Measurements from ENCODE around the gene APBB1IP. TPM values are rescaled to one million over a fixed set of nuclear protein-coding genes. Genes with fewer than 3 reads are reported as not detected.

APBB1IP gene
- total RNA-seq, 1 experiment from 2014 or later, result not detected

DNA sequence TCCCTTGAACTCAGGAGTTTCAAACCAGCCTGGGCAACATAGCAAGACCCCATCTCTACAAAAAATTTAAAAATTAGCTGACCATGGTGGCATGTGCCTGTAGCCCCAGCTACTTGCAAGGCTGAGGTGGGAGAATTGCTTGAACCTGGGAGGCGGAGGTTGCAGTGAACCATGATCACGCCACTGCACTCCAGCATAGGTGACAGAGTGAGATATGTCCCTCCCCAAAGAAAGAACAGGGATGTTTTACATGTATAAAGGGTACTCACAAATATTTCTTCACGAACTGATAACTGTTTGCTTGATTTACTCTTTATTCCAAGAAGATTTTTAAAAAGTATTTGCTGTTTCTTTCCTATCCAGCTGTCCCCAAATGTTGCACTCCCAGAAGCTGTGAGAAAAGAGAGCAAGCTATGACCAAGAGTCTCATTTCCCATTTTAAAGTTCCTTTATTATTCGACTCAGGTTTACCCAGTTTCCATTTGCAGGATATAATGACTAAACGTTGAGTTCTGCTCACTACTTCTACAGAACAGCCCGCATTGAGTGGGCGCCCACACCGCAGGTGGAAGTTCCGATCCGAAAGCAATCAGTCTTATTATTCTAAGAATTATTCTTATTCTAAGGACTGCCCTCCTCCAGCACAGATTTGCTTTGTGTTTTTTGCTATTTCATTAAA lies 90.7 kb downstream of the APBB1IP start:
- POLR2A ChIA-PET, result no interaction called here
- CTCF ChIA-PET, result interaction anchor here (1.2 kb wide), 1 partner anchor 193 kb away, joined by 3 read pairs; no protein-coding TSS in a partner anchor
- Mint-ChIP-seq H3K27ac (ENCODE audit: low read depth, unreplicated experiment) (no peak overlapping the region), H3K9me3 (ENCODE audit: unreplicated experiment) (no peaks in the 10 kb centered on the region), H3K36me3 (ENCODE audit: insufficient read depth, unreplicated experiment) (peaks cover 6% of the 10 kb centered on the region), H3K27me3 (ENCODE audit: insufficient read depth, unreplicated experiment) (peaks cover 13% of the 10 kb centered on the region), H3K4me3 (ENCODE audit: unreplicated experiment) (no peak overlapping the region), H3K4me1 (ENCODE audit: insufficient read depth, unreplicated experiment) (no peaks in the 10 kb centered on the region)
- intact Hi-C loops (cut with micrococcal nuclease), result no loop called here
- TF ChIP-seq, protein P1, sequence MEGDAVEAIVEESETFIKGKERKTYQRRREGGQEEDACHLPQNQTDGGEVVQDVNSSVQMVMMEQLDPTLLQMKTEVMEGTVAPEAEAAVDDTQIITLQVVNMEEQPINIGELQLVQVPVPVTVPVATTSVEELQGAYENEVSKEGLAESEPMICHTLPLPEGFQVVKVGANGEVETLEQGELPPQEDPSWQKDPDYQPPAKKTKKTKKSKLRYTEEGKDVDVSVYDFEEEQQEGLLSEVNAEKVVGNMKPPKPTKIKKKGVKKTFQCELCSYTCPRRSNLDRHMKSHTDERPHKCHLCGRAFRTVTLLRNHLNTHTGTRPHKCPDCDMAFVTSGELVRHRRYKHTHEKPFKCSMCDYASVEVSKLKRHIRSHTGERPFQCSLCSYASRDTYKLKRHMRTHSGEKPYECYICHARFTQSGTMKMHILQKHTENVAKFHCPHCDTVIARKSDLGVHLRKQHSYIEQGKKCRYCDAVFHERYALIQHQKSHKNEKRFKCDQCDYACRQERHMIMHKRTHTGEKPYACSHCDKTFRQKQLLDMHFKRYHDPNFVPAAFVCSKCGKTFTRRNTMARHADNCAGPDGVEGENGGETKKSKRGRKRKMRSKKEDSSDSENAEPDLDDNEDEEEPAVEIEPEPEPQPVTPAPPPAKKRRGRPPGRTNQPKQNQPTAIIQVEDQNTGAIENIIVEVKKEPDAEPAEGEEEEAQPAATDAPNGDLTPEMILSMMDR (IDR thresholded peaks at IDR 0.05; ENCODE audit: unreplicated experiment), result no peak
- DNase-seq (ENCODE audit: unreplicated experiment), result no peak
- BruUV-seq (replicated peaks), result no TSS peak

DNA sequence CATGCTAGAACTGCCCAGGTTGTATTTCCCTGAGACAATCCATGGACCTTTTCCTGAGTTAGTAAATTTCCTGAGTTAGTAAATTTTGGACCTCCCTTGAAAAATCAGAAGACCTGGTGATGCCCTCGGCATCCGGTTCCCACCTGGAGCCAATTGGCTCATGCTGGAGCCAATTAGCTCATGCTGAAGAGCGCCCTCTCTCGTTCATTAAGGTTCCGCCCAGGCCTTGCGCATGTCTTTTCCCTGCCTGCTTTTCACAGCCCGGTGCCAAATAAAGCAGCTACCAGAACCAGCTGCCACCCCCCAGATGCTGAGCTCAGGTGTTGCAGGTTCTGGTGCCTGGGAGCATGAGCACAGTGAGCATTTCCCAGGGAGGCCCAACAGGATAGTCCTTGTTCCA lies 96.2 kb downstream of the APBB1IP start:
- Mint-ChIP-seq H3K4me1 (ENCODE audit: insufficient read depth, unreplicated experiment) (no peaks in the 10 kb centered on the region), H3K27me3 (ENCODE audit: insufficient read depth, unreplicated experiment) (peaks cover 31% of the 10 kb centered on the region), H3K36me3 (ENCODE audit: insufficient read depth, unreplicated experiment) (no peaks in the 10 kb centered on the region), H3K4me3 (ENCODE audit: unreplicated experiment) (no peak overlapping the region), H3K27ac (ENCODE audit: low read depth, unreplicated experiment) (no peak overlapping the region), H3K9me3 (ENCODE audit: unreplicated experiment) (no peaks in the 10 kb centered on the region)
- DNase-seq (ENCODE audit: unreplicated experiment), result peak; percentile 11
- BruUV-seq (replicated peaks), result no TSS peak
- TF ChIP-seq, protein P1 (IDR thresholded peaks at IDR 0.05; ENCODE audit: unreplicated experiment), result no peak
- ChIA-PET CTCF (interaction anchor here (1.1 kb wide), 1 partner anchor 31 kb away, joined by 3 read pairs; no protein-coding TSS in a partner anchor), POLR2A (no interaction called here)
- intact Hi-C loops (cut with micrococcal nuclease), result no loop called here

DNA sequence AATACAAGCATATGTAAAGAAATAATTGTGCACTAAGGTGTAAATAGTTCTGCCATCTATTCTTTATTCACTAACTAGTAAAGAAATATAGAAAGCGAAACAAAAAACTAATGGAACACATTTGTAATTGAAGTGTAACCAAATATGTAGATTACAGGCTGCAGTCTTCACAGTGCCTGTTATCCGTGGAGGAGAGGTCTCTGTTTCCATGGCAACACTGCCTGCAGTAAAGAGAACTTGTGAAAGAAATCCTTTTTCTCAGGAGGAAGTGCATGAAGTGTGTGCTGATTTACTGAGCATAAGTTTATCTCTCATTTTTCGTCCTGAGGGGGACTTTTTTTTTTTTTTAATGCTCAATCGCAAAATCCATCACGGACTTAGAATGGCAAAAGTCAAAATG lies 102.5 kb downstream of the APBB1IP start:
- Mint-ChIP-seq H3K27me3 (ENCODE audit: insufficient read depth, unreplicated experiment) (peaks cover 30% of the 10 kb centered on the region), H3K9me3 (ENCODE audit: unreplicated experiment) (no peaks in the 10 kb centered on the region), H3K36me3 (ENCODE audit: insufficient read depth, unreplicated experiment) (no peaks in the 10 kb centered on the region), H3K4me3 (ENCODE audit: unreplicated experiment) (no peak overlapping the region), H3K27ac (ENCODE audit: low read depth, unreplicated experiment) (no peak overlapping the region), H3K4me1 (ENCODE audit: insufficient read depth, unreplicated experiment) (peaks cover 5% of the 10 kb centered on the region)
- no TSS peak for BruUV-seq (replicated peaks)
- TF ChIP-seq, protein P1 (IDR thresholded peaks at IDR 0.05; ENCODE audit: unreplicated experiment), result no peak
- POLR2A ChIA-PET, result no interaction called here
- intact Hi-C loops (cut with micrococcal nuclease), result no loop called here
- no peak for DNase-seq (ENCODE audit: unreplicated experiment)
- CTCF ChIA-PET, result no interaction called here

DNA sequence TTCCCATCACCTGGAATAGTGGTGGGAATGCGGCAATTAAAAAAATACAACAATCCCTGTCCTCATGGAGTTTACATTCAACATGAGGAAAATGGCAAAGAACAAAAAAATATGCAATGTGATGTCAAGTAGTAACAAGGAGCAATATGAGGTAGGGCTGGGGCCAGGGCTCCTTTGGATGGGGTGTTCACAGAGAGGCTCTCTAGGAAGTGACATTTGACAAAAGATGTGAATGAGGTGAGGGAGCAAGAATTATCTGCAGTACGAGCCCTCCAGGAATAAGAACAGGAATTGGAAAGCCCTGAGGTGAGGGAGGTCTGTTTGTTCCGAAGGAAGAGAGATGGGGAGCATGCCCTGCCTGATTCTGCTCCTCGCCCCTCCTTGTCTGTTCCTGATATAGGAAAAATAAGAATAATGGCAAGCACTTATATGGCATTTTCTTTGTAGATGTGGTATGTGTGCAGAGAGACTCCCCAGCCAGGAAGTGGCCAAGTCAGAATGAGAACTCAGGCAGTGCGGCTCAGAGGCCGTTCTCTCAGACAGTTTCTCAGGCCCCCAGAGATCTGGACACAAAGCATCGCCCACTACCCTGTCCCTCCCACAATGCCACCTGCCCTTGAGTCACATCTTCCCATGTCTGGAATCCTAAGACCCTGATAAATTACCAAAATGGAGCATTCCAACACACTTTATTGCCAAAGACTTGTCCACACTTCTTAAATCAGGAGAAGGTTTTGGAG lies 105.6 kb downstream of the APBB1IP start:
- intact Hi-C loops (cut with micrococcal nuclease), result no loop called here

More for the DNA sequence above, 105.6 kb downstream of the APBB1IP start:
- H3K27ac Mint-ChIP-seq (ENCODE audit: low read depth, unreplicated experiment), result no peak overlapping the region
- peaks cover 5% of the 10 kb centered on the region for H3K4me1 Mint-ChIP-seq (ENCODE audit: insufficient read depth, unreplicated experiment)
- BruUV-seq (replicated peaks), result no TSS peak
- ChIA-PET CTCF (no interaction called here), POLR2A (no interaction called here)
- H3K4me3 Mint-ChIP-seq (ENCODE audit: unreplicated experiment), result no peak overlapping the region
- no peak for DNase-seq (ENCODE audit: unreplicated experiment)
- no peaks in the 10 kb centered on the region for H3K36me3 Mint-ChIP-seq (ENCODE audit: insufficient read depth, unreplicated experiment)
- peaks cover 38% of the 10 kb centered on the region for H3K27me3 Mint-ChIP-seq (ENCODE audit: insufficient read depth, unreplicated experiment)
- TF ChIP-seq, protein P1 (IDR thresholded peaks at IDR 0.05; ENCODE audit: unreplicated experiment), result no peak
- H3K9me3 Mint-ChIP-seq (ENCODE audit: unreplicated experiment), result no peaks in the 10 kb centered on the region
